ENCODE results near the gene LINGO1. TPM values are rescaled to one million over a fixed set of nuclear protein-coding genes. Genes with fewer than 3 reads are reported as not detected.

LINGO1 gene
- total RNA-seq, 2 donors from 2014 or later: not detected

DNA sequence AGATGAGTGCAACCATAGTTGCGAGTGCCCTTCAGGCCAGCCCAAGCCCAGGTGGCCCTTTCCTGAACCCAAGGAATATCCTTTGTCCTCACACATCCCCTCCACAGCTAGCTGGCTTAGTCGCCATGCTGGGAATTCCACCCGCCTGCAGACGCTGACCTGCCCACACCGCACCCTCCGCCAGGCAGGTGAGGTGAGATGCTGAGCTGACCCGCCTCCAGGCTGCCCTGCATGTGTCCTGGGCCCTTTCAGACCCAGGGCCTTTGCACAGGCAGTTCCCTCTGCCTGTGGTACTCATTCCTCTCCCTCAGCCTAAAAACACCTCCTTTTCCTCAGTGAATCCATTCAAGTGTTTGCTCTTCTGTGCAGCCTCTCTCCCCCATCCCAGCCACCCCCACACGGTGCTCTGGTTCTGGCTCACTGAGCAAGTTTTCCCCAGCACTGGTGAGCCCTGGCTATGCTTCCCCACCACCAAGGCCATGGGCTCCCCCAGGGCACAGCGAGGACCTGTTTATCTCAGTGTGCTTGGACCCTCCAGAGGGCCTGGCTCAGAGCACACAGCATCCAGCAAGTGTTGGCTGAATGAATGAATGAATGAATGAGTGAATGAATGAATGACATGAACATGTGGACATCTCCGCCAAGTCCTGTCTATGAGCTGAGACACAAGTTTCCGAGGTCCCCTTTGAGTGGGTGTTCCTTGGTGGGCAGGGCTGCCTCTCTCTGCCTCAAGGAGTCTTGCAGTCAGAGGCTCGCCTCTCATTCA, 33.0 kb upstream of the LINGO1 start:
- no peak for ATAC-seq (replicated peaks)
- Mint-ChIP-seq H3K27me3 (peaks cover 24% of the 10 kb centered on the region), H3K4me1 (no peaks in the 10 kb centered on the region), H3K36me3 (ENCODE audit: low read depth) (no peaks in the 10 kb centered on the region), H3K9me3 (no peaks in the 10 kb centered on the region), H3K27ac (no peak overlapping the region), H3K4me3 (no peak overlapping the region)

DNA sequence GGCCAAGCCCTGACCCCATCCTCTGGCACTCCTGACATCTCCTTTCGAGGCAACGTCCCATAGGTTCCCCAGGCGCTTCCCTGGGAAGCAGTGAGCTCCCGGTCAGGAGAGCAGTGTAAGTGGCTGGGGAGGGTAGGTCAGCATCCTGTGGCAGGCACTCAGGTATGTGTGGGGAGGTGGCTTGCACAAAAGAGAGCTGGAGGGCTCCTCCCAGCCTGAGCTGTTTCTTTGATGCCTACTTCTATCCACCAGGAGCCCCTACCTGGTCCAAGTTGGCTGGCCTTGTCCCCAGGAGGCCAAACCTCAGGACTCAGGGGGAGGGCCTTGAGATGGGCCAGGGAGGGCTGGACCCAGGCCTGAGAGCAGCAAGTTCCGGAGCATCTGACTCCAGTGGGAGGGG, 31.7 kb upstream of the LINGO1 start:
- Mint-ChIP-seq H3K4me1 (no peaks in the 10 kb centered on the region), H3K27me3 (peaks cover 22% of the 10 kb centered on the region), H3K36me3 (ENCODE audit: low read depth) (no peaks in the 10 kb centered on the region), H3K9me3 (no peaks in the 10 kb centered on the region), H3K4me3 (no peak overlapping the region), H3K27ac (no peak overlapping the region)
- ATAC-seq (replicated peaks): no peak

DNA sequence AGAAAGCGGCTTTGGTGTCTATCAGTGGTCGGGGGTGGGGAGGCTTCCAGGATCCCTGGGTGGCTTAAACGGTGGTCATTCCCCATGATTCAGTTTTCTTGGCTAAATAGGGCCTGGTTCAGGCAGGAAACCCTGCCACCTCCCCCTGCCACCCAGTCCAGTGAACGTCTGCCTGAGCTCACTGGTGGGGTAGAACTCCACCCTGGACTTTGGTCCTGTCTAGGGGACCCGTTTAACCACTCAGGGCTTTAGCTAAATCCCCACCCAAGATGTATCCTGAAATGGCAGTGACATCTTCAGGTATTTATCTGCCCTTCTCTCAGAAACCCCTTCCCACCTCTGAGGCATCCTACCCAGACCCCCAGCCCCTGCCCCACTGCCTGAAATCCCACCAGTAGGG, 30.5 kb upstream of the LINGO1 start:
- H3K27me3 Mint-ChIP-seq: peaks cover 18% of the 10 kb centered on the region
- no peak overlapping the region for H3K27ac Mint-ChIP-seq
- H3K36me3 Mint-ChIP-seq (ENCODE audit: low read depth): no peaks in the 10 kb centered on the region
- H3K9me3 Mint-ChIP-seq: no peaks in the 10 kb centered on the region
- no peaks in the 10 kb centered on the region for H3K4me1 Mint-ChIP-seq
- ATAC-seq (replicated peaks): no peak
- no peak overlapping the region for H3K4me3 Mint-ChIP-seq

DNA sequence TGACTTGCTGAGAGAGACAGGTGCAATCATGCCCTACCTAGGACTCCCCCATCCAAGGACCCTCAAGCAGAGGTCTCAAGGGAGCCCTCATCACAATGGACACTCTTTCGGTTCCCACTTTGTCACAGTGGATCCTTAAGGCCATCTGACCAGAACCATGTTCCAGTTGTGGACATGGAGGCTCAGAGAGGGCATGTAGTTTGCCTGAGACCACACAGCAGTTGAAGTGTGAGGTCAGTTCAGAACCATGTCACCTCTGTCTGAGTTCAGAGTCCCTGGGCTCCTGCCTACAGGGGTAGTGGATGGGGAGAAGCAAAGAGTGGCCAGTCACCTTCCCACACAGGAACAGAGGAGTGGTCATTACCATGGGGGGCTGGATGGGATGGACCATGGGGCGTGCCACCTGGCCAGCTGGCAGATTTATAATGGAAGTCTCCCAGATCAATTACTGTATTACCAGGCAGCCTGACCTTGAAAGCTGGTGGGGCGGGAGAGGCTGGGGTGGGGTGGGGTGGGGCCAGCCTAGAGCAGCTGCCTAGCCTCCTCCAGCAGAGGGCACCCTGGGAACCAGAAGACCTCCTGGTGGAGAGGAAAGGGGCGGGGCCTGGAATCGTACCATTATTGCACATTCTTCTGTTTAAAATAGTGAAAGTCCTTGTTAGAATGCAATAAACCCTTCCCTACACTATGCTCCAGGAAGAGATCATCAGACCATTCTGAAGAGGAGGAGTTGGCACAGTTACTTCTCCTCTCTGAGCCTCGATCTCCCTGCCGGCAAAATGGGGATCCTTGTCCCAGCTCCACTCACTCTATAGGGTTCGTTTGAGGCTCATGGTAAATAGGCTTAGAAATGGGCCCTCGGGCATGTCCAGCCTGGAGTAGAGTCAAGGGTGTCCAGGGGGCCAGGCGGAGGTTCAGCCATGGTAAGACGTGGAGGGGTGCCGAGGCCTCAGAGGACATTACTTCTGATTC, 26.9 kb upstream of the LINGO1 start:
- no peaks in the 10 kb centered on the region for H3K36me3 Mint-ChIP-seq (ENCODE audit: low read depth)
- no peaks in the 10 kb centered on the region for H3K4me1 Mint-ChIP-seq
- H3K27ac Mint-ChIP-seq: no peak overlapping the region
- peaks cover 12% of the 10 kb centered on the region for H3K27me3 Mint-ChIP-seq
- no peak for ATAC-seq (replicated peaks)
- no peak overlapping the region for H3K4me3 Mint-ChIP-seq
- H3K9me3 Mint-ChIP-seq: no peaks in the 10 kb centered on the region

DNA sequence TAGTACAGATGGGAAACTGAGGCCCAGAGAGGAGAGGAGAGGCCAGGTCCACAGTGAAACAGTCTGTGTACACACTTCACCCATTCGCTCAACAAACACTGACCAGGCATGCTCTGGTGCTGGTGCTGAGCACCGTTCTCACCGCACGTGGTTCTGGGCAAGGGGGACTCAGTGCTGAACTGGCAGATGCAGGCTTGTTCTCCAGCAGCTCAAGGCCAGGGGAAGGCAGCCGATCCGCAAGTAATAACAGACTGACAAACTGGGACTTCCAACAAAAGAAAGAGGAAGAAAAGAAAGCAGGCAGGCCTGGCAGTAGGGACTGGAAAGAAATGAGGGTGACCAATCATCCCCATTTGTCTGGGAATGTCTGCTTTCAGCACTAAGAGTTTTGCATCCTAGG, 25.6 kb upstream of the LINGO1 start:
- Mint-ChIP-seq H3K27me3 (peaks cover 12% of the 10 kb centered on the region), H3K4me3 (no peak overlapping the region), H3K27ac (no peak overlapping the region), H3K36me3 (ENCODE audit: low read depth) (no peaks in the 10 kb centered on the region), H3K9me3 (no peaks in the 10 kb centered on the region), H3K4me1 (no peaks in the 10 kb centered on the region)
- ATAC-seq (replicated peaks): no peak

DNA sequence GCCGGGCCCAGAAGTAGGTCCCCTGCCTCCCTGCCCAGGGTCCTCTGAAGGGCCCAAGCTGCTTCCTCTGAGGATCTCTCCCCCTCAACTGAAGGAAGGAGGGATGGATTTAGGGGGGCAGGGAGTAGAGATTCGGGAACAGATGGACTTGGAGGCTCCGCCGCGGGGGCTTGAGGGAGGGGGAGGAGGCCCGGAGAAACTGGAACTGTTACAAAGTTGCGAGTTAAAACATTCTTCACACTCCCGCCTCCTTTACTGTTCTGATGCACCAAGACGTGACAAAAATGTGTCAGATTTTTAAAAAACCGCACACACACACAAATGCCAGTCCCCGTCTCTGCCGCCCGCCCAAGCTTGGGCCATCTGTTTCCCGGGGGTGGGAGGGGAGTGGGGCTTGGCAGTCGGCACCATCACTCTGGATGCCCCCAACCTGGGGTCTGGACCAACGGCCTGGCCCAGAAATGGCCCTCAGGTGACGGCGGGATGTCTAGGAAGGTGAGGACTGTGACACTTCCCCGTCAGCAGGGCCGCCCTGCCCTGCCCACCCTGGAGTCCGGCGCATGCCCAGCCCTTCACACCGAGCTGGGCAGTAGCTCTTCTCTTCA, 25.0 kb upstream of the LINGO1 start:
- H3K27me3 Mint-ChIP-seq: peaks cover 12% of the 10 kb centered on the region
- ATAC-seq (replicated peaks): no peak
- H3K9me3 Mint-ChIP-seq: no peaks in the 10 kb centered on the region
- H3K27ac Mint-ChIP-seq: no peak overlapping the region
- no peaks in the 10 kb centered on the region for H3K36me3 Mint-ChIP-seq (ENCODE audit: low read depth)
- H3K4me1 Mint-ChIP-seq: no peaks in the 10 kb centered on the region
- no peak overlapping the region for H3K4me3 Mint-ChIP-seq

DNA sequence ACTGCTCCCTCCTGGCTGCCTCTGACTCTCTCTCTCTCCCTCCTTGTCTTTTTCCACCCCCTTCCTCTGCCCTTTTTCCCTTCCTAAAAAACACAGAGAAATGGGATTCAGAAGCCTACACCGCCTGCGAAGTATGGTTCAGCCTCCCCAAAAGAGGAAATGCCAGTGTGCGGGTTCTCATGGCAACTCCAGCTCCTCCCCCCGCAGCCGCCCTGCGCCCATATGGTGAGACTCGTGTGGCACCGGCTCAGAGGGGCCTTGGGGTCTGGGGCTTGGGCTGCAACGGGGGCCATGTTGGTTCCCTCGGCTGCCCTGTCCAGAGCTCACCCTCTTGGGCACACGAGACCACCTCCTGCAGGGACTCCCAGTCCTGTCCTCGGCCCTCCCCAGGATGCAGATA, 23.6 kb upstream of the LINGO1 start:
- Mint-ChIP-seq H3K36me3 (ENCODE audit: low read depth) (no peaks in the 10 kb centered on the region), H3K27ac (no peak overlapping the region), H3K9me3 (no peaks in the 10 kb centered on the region), H3K4me1 (no peaks in the 10 kb centered on the region), H3K4me3 (no peak overlapping the region), H3K27me3 (peaks cover 12% of the 10 kb centered on the region)
- ATAC-seq (replicated peaks): no peak

DNA sequence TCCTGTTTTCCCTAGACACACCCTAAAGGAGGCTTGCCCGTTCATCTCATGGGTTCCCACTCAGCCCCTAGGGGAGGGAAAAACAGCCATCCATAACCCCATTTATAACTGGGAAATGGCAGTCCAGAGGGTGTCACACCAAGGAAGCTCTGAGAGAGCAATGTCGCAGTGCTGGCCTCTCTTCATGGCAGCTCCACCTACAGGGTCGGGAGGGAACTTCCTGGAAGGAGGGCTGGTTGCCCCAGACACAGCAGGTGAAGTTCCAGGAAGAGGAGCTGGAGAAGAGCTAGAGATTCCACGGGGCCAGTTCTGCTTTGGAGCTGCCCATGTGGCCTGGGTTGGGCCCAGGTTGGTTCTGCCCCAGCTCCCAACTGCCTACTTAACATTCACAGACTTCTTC, 22.3 kb upstream of the LINGO1 start:
- H3K4me3 Mint-ChIP-seq: no peak overlapping the region
- H3K4me1 Mint-ChIP-seq: no peaks in the 10 kb centered on the region
- H3K27ac Mint-ChIP-seq: no peak overlapping the region
- no peaks in the 10 kb centered on the region for H3K9me3 Mint-ChIP-seq
- peaks cover 14% of the 10 kb centered on the region for H3K27me3 Mint-ChIP-seq
- no peak for ATAC-seq (replicated peaks)
- no peaks in the 10 kb centered on the region for H3K36me3 Mint-ChIP-seq (ENCODE audit: low read depth)

DNA sequence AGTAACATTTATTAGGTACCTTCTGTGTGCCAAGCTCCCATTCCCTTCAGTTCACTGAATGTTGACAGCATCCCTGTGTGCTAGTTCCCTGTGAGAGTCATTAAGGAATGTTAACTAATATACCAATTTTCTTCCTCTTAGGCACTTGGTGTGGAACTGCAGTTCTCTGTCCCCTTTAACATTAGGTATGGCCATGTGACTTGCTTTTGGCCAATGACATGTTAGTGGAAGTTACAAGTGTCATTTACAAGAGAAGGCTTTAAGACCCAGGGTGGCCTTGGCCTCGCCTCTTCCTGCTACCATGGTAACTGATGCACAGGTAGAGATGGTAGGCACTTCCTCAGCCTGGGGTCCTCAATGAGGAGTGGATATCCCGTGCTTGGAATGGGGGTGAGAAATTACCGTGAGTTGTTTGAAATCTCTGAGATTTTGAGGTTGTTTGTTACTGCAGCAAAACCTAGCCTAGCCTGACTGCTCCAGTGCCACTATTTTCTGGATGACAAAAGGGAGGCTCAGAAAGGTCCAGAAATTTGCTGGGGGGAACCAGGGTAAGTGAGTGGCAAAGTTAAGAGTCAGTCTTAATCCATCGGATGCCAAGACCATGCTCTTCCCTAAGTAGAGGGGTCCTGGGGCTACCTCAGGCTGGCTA, 21.2 kb upstream of the LINGO1 start:
- no peaks in the 10 kb centered on the region for H3K4me1 Mint-ChIP-seq
- H3K27me3 Mint-ChIP-seq: peaks cover 18% of the 10 kb centered on the region
- ATAC-seq (replicated peaks): no peak
- no peak overlapping the region for H3K4me3 Mint-ChIP-seq
- no peaks in the 10 kb centered on the region for H3K9me3 Mint-ChIP-seq
- H3K27ac Mint-ChIP-seq: no peak overlapping the region
- no peaks in the 10 kb centered on the region for H3K36me3 Mint-ChIP-seq (ENCODE audit: low read depth)

DNA sequence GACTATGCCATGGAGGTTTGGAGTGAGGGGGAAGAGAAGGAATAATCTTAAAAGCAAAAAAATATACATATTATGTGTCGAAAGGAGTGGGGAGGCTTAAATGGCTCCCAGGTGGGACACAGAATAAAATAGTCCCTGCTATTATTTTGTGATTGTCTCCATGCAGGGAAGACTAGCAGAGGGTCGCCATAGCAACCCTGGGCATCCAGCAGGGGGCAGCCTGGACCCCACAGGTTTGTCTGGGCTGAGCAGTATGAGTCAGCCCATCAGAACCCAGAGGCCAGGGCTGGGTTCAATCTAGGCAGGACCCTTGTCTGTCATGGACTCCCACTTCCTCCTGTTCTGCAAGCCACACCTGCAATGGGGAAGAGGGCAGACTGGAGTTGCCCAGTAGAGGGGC, 17.6 kb upstream of the LINGO1 start:
- H3K36me3 Mint-ChIP-seq (ENCODE audit: low read depth): no peaks in the 10 kb centered on the region
- no peak overlapping the region for H3K27ac Mint-ChIP-seq
- H3K4me1 Mint-ChIP-seq: no peaks in the 10 kb centered on the region
- ATAC-seq (replicated peaks): no peak
- H3K27me3 Mint-ChIP-seq: peaks cover 10% of the 10 kb centered on the region
- H3K4me3 Mint-ChIP-seq: no peak overlapping the region
- no peaks in the 10 kb centered on the region for H3K9me3 Mint-ChIP-seq

DNA sequence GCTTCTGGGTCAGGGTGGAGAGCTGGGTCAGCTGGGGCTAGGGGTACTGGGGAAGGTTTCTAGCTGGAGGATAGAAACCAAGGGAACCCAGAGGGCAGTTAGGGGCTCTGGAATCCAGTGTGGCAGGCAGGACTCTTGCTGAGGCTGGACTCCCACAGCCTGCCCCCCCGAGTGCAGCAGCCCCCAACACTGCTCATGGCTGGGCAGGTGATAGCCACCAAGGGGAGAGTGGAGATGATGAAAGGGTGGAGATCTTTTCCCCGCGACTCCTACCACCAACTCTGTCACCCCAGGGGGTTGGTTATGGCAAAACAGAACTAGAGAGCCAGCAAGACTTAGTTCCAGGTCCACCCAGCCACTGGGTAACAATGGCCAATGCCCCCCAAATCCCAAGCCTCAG, 16.9 kb upstream of the LINGO1 start:
- H3K36me3 Mint-ChIP-seq (ENCODE audit: low read depth): no peaks in the 10 kb centered on the region
- peaks cover 9% of the 10 kb centered on the region for H3K27me3 Mint-ChIP-seq
- H3K9me3 Mint-ChIP-seq: no peaks in the 10 kb centered on the region
- H3K4me3 Mint-ChIP-seq: no peak overlapping the region
- ATAC-seq (replicated peaks): no peak
- H3K27ac Mint-ChIP-seq: no peak overlapping the region
- H3K4me1 Mint-ChIP-seq: no peaks in the 10 kb centered on the region

DNA sequence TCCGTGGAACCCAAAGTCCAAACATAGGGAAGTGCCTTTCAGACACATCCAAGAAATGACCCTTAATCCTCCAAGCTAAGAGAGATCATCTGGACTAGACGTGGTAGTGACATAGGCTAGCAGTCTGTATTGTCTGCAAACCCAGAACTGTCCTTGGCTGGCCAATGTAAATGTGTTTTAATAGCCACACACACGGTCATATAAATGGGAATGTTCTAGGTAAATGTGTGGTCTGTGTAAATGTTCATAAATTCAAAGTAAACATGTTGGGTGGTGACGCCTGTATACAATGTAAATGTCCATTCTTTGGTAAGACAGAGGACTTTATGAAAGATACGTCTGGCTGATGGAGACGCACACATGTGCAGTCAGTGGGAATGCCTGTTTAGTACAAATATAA, 16.3 kb upstream of the LINGO1 start:
- no peaks in the 10 kb centered on the region for H3K9me3 Mint-ChIP-seq

DNA sequence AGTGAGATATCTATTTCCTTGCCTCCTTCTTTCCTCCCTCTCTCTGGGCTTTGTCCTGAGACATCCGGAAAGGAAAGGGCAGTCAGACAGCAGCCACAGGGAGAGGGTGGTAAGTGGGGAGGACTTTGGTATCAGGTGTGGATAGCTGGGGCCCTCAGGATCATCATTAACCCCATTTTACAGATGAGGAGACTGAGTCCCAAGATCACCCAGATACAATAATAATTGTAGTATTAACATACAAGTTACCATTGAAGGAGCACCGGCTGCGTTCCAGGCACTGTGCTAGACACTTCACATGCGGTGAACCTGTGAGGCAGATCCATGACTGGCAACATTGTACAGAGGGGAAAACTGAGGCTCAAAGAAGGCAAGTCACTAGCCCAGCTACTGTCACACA, 15.2 kb upstream of the LINGO1 start:
- Mint-ChIP-seq H3K9me3 (no peaks in the 10 kb centered on the region), H3K36me3 (ENCODE audit: low read depth) (no peaks in the 10 kb centered on the region), H3K27ac (no peak overlapping the region), H3K4me3 (no peak overlapping the region), H3K27me3 (peaks cover 13% of the 10 kb centered on the region), H3K4me1 (no peaks in the 10 kb centered on the region)
- no peak for ATAC-seq (replicated peaks)

More for the DNA sequence above, 16.3 kb upstream of the LINGO1 start:
- Mint-ChIP-seq H3K4me1 (no peaks in the 10 kb centered on the region), H3K4me3 (no peak overlapping the region), H3K27ac (no peak overlapping the region), H3K27me3 (peaks cover 11% of the 10 kb centered on the region), H3K36me3 (ENCODE audit: low read depth) (no peaks in the 10 kb centered on the region)
- ATAC-seq (replicated peaks): no peak

DNA sequence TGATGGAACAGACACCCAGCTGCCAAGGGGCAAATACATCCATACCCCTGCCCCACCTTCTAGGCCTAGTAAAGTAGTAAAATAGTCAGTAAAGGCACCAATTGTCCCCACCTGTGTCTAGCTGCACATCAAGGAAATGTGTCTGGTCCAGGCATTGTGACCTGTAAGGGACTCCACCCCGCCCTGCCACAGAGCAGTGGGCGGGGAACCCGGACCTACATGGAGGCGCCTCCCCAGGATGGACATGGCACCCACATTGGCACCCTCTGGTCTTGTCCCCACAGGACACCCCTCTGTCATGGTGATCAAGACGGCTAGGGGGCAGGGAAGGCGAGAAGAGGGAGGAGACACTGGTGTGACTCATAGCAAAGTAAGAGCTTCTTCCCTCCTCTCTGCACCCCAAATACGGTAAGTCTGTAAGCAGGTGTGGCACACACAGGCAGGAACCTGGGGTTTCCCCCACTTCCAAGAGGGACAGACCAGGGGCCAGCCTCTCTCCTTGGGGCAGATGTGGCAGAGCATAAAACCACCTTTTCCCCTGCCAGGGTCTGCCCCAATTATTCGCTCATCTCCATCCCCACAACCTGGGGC, 13.5 kb upstream of the LINGO1 start:
- Mint-ChIP-seq H3K27ac (no peak overlapping the region), H3K27me3 (peaks cover 13% of the 10 kb centered on the region), H3K4me3 (no peak overlapping the region), H3K36me3 (ENCODE audit: low read depth) (no peaks in the 10 kb centered on the region), H3K4me1 (no peaks in the 10 kb centered on the region), H3K9me3 (no peaks in the 10 kb centered on the region)
- ATAC-seq (replicated peaks): peak; percentile 39

Measured in activated T-helper 17 cell treated with anti-CD3 and anti-CD28 coated beads, Interleukin-2, amount 50 U/mL, for 72 hours (primary cell).